SU-DHL-6 (cell line): ENCODE measurements around the gene RCAN3.

Experiments
- H2AFZ ChIP-seq: fragments of 200-600 bp; sonication (generic); 2 replicates; pipeline ENCODE4 v1.6.1; 2014; ENCODE audit warnings: low read depth, mild to moderate bottlenecking, moderate library complexity, mixed read lengths, antibody characterized with exemption, low read length; ENCODE audit not compliant: severe bottlenecking
- H3F3A ChIP-seq: fragments of 200-600 bp; shearing (Covaris generic); 2 replicates; pipeline ENCODE4 v1.6.0; 2016; ENCODE audit warnings: antibody characterized with exemption, mild to moderate bottlenecking; ENCODE audit not compliant: insufficient read depth
- H3K27ac ChIP-seq: fragments of 200-600 bp; sonication (generic); 2 replicates; pipeline ENCODE4 v1.5.1; 2016; ENCODE audit warnings: low read depth, mild to moderate bottlenecking, low read length, moderate library complexity, mixed read lengths
- H3K27me3 ChIP-seq: fragments of 200-600 bp; sonication (generic), shearing (Covaris generic); 2 replicates; pipeline ENCODE4 v1.6.0; 2014; ENCODE audit warnings: mild to moderate bottlenecking, low read length
- H3K36me3 ChIP-seq: fragments of 200-600 bp; sonication (generic); 2 replicates; pipeline ENCODE4 v1.6.1; 2014; ENCODE audit warnings: mild to moderate bottlenecking, low read length, mixed read lengths
- H3K4me2 ChIP-seq: fragments of 300-600, 200-600 bp; shearing (Covaris generic), sonication (generic); 2 replicates; pipeline ENCODE4 v1.6.0; 2014; ENCODE audit warnings: low read length, low read depth, mild to moderate bottlenecking; ENCODE audit not compliant: poor library complexity, severe bottlenecking
- H3K4me3 ChIP-seq: fragments of 200-600 bp; sonication (generic); 2 replicates; pipeline ENCODE4 v1.5.1; 2014; ENCODE audit warnings: antibody characterized with exemption, low read length, mild to moderate bottlenecking, mixed read lengths; ENCODE audit not compliant: insufficient read depth, poor library complexity, severe bottlenecking
- H3K79me2 ChIP-seq: fragments of 200-600 bp; sonication (generic); 2 replicates; pipeline ENCODE4 v1.6.1; 2014; ENCODE audit warnings: mild to moderate bottlenecking, low read length, moderate library complexity; ENCODE audit not compliant: insufficient read depth
- H3K9ac ChIP-seq: fragments of 200-600 bp; sonication (generic); 2 replicates; pipeline ENCODE4 v1.7.0; 2014; ENCODE audit warnings: mild to moderate bottlenecking, low read length
- H3K9me2 ChIP-seq: fragments of 200-600 bp; sonication (generic); replicated peaks from 2 replicates; pipeline ENCODE4 v1.6.1; 2014; ENCODE audit warnings: low read length; ENCODE audit not compliant: insufficient read depth
- H3K9me3 ChIP-seq: fragments of 200-600 bp; sonication (generic); 2 replicates; pipeline ENCODE4 v1.6.1; 2014; ENCODE audit warnings: low read length, mixed read lengths; ENCODE audit not compliant: insufficient read depth
- H4K20me1 ChIP-seq: fragments of 200-600 bp; sonication (generic); 2 replicates; pipeline ENCODE4 v1.6.1; 2014; ENCODE audit warnings: low read depth, mild to moderate bottlenecking, antibody characterized with exemption, low read length, moderate library complexity, mixed read lengths
- EZH2phosphoT487 ChIP-seq: fragments of 200-600 bp; sonication (generic), shearing (Covaris generic); conservative IDR thresholded peaks from 2 replicates; pipeline ENCODE4 v1.6.1; 2018; ENCODE audit warnings: mild to moderate bottlenecking, antibody characterized with exemption, low read length, moderate library complexity, mixed read lengths
- TF ChIP-seq, protein P1 (sequence below): fragments of 200-600 bp; sonication (generic); IDR thresholded peaks from one replicate; pipeline ENCODE4 v1.5.1; 2017; ENCODE audit warnings: antibody characterized with exemption, mild to moderate bottlenecking, low read length, moderate library complexity; ENCODE audit not compliant: insufficient read depth, poor library complexity, severe bottlenecking

Gene RCAN3

DNA sequence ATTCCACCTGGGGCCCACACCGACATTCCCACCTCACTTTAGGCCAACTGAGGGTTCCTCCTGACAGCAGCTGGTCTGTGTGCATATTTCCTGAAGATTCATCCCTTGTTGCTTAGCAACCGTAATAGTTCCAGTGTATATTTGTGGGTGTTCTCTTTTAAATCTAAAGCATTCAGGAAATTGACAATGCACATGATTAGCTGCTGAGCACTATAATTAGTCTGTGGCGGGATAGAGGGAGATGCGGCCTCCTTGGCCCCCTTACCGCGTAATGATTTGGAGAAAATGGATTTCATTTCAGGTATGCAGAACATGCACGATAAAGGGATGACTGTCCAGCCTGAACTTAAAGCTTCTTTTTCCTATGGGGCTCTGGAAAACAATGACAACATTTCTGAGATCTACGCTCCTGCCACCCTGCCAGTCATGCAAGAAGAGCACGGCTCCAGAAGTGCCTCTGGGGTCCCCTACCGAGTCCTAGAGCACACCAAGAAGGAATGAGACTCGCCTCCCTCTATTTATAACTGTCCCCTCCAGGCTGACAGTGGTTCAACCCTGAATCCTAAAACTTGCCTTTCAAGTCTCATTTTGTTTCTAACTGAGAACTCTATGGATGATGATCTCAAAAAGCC, 33.8 kb upstream of the RCAN3 start:
- H3K4me3 ChIP-seq = no peak overlapping the region
- no peaks in the 10 kb centered on the region for H3F3A ChIP-seq
- H3K36me3 ChIP-seq = no peaks in the 10 kb centered on the region
- H3K9me3 ChIP-seq = no peaks in the 10 kb centered on the region
- no peaks in the 10 kb centered on the region for H4K20me1 ChIP-seq
- H3K4me2 ChIP-seq = no peak overlapping the region
- no peaks in the 10 kb centered on the region for H3K79me2 ChIP-seq
- H2AFZ ChIP-seq = no peak overlapping the region
- TF ChIP-seq, protein P1, sequence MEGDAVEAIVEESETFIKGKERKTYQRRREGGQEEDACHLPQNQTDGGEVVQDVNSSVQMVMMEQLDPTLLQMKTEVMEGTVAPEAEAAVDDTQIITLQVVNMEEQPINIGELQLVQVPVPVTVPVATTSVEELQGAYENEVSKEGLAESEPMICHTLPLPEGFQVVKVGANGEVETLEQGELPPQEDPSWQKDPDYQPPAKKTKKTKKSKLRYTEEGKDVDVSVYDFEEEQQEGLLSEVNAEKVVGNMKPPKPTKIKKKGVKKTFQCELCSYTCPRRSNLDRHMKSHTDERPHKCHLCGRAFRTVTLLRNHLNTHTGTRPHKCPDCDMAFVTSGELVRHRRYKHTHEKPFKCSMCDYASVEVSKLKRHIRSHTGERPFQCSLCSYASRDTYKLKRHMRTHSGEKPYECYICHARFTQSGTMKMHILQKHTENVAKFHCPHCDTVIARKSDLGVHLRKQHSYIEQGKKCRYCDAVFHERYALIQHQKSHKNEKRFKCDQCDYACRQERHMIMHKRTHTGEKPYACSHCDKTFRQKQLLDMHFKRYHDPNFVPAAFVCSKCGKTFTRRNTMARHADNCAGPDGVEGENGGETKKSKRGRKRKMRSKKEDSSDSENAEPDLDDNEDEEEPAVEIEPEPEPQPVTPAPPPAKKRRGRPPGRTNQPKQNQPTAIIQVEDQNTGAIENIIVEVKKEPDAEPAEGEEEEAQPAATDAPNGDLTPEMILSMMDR = no peak
- H3K9me2 ChIP-seq = no peaks in the 10 kb centered on the region
- no peak overlapping the region for H3K27ac ChIP-seq
- H3K9ac ChIP-seq = no peak overlapping the region
- no peaks in the 10 kb centered on the region for H3K27me3 ChIP-seq

DNA sequence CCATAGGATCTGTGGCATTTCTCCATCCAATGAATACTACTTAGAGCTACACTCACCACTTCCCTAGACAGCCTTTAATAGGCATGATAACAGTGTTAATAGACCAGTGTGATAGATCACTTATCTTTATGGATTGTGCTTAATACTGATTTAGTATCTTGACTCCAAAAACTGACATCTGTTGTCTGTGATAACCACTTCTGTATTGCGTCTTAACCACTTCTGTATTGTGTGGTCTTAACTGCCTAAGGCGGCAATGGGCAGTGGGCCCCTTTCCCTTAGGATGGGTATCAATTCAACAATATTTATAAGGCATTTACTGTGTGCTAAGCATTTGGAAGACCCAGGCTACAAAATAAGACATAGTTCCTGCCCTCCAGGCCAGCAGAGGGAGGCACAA, 32.0 kb upstream of the RCAN3 start:
- Histone ChIP-seq H3K9ac (no peak overlapping the region), H3K9me2 (no peaks in the 10 kb centered on the region), H2AFZ (no peak overlapping the region), H3K36me3 (no peaks in the 10 kb centered on the region), H3K4me2 (no peak overlapping the region), H3K9me3 (no peaks in the 10 kb centered on the region), H4K20me1 (no peaks in the 10 kb centered on the region), H3K27me3 (no peaks in the 10 kb centered on the region), H3K4me3 (no peak overlapping the region), H3K79me2 (no peaks in the 10 kb centered on the region), H3K27ac (no peak overlapping the region), H3F3A (no peaks in the 10 kb centered on the region; the same call in 1 of the 2 replicates)
- TF ChIP-seq, protein P1 = no peak
- TF ChIP-seq EZH2phosphoT487 = no peak

DNA sequence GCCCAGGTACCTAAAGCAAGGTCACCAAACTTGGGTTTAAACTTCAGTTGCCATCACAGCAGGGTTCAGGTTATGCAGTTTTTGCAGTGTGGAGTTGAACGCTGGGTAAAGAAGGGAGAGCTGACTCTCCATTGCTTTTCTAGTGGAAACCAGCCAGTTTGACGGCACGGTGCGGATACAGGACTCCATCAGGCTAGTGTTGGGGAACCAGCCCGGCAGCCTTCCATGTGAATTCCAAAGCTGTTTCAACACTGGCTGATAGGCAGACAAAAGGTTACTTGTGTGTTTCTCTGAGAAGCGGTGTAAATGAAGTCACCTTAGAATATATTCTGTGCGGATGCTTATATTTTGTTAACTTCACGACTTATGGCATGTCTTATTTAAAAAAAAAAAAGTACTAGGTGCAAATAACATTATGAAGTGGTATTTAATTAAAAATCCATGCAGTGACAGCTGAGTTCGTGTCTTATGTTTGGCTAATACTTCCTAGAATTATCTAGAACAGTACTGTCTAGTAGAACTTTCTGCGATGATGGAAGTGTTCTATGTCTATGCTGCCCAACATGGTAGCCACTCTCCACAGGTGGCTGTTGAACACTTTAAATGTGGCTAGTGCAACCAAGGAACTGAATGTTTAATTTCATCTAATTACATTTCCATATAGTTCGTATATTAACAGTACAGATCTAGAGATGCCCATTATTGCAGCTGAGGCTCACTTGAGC, 29.9 kb upstream of the RCAN3 start:
- H3K9me2 ChIP-seq = no peaks in the 10 kb centered on the region
- no peak overlapping the region for H3K27ac ChIP-seq
- no peak overlapping the region for H3K9ac ChIP-seq
- no peaks in the 10 kb centered on the region for H4K20me1 ChIP-seq
- no peaks in the 10 kb centered on the region for H3K36me3 ChIP-seq
- no peak overlapping the region for H2AFZ ChIP-seq
- TF ChIP-seq, protein P1 = no peak
- no peak for TF ChIP-seq EZH2phosphoT487
- no peaks in the 10 kb centered on the region; the same call in 1 of the 2 replicates for H3F3A ChIP-seq
- no peaks in the 10 kb centered on the region for H3K27me3 ChIP-seq
- no peaks in the 10 kb centered on the region for H3K9me3 ChIP-seq
- no peak overlapping the region for H3K4me2 ChIP-seq
- H3K4me3 ChIP-seq = no peak overlapping the region
- H3K79me2 ChIP-seq = no peaks in the 10 kb centered on the region
